ENCODE results near the gene IFT81. TPM values are rescaled to one million over a fixed set of nuclear protein-coding genes. Genes with fewer than 3 reads are reported as not detected.

Gene IFT81
- total RNA-seq, 1 donor from 2014 or later, result 7.3 TPM

DNA sequence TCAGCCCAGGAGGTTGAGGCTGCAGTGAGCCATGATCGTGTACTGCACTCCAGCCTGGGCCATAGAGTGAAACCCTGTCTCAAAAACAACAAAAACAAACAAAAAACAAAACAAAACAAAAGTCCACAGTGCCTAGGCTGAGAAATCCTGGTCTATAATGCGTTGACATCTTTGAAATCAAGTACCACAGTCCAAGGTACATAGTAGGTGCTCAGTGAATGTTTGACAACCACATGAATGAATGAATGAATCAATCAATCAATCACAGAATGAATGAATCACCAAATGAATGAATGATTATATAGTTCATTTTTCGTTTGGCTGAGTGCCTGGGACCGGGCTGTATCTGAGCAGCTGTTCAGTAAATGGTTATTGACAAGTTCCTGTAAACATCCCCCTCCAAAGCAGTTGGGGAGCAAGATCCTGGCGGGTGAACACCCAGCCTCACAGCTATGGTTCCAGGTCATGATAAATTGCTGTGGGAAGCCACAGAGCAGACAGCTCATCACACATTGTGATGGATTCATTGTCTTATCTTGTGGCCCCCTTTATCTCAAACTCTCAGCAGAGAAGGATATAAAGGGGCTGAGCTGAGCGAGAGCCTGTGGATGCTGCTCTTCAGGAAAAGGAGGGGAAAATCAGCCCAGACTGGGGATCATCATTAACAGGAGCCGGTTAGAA lies 30.4 kb upstream of the IFT81 start:
- TF ChIP-seq, protein P1, sequence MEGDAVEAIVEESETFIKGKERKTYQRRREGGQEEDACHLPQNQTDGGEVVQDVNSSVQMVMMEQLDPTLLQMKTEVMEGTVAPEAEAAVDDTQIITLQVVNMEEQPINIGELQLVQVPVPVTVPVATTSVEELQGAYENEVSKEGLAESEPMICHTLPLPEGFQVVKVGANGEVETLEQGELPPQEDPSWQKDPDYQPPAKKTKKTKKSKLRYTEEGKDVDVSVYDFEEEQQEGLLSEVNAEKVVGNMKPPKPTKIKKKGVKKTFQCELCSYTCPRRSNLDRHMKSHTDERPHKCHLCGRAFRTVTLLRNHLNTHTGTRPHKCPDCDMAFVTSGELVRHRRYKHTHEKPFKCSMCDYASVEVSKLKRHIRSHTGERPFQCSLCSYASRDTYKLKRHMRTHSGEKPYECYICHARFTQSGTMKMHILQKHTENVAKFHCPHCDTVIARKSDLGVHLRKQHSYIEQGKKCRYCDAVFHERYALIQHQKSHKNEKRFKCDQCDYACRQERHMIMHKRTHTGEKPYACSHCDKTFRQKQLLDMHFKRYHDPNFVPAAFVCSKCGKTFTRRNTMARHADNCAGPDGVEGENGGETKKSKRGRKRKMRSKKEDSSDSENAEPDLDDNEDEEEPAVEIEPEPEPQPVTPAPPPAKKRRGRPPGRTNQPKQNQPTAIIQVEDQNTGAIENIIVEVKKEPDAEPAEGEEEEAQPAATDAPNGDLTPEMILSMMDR (IDR thresholded peaks at IDR 0.05), result no peak
- intact Hi-C loops (cut with DNase I), result no loop called here
- H3K9me3 ChIP-seq, result no peaks in the 10 kb centered on the region
- no peak overlapping the region for H3K27ac ChIP-seq
- DNase-seq (no peak), ATAC-seq (no peak)
- H3K4me3 ChIP-seq, result no peak overlapping the region
- no peaks in the 10 kb centered on the region for H3K36me3 ChIP-seq
- no peaks in the 10 kb centered on the region for H3K4me1 ChIP-seq
- no peaks in the 10 kb centered on the region for H3K27me3 ChIP-seq

- Histone ChIP-seq H3K36me3 (no peaks in the 10 kb centered on the region), H3K9me3 (no peaks in the 10 kb centered on the region), H3K27ac (no peak overlapping the region), H3K4me3 (no peak overlapping the region), H3K27me3 (no peaks in the 10 kb centered on the region), H3K4me1 (peaks cover 11% of the 10 kb centered on the region)
- TF ChIP-seq, protein P1 (IDR thresholded peaks at IDR 0.05), result peak; percentile 91
- ATAC-seq, result peak; percentile 91
- intact Hi-C loops (cut with DNase I), result loop anchor here (5.0 kb wide), 1 partner anchor 332 kb away; no protein-coding TSS in a partner anchor
- no peak for DNase-seq
These were observed 23.7 kb upstream of the IFT81 start for GRCh38 chr12:110100315-110100970.

DNA sequence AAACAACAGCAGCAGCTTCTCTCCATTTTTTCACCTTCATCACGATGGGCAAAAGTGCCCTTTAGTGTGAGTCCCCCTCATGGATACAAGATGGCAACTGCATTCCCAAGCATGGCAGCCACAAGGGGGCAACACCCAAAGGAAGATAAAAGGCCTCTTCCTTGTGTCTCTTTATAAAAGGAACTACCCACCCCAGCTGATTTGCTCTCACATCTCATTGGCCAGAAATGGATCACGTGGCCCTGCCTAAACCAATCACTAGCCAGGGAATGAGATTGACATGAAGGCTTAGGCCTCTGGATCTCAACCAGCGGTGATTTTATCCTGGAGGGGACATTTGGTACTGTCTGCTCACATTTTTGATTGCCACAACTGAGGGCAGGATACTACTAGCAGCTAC lies 21.9 kb upstream of the IFT81 start:
- H3K36me3 ChIP-seq, result no peaks in the 10 kb centered on the region
- TF ChIP-seq, protein P1 (IDR thresholded peaks at IDR 0.05), result peak; percentile 23
- no peak for DNase-seq
- intact Hi-C loops (cut with DNase I), result loop anchor here (5.0 kb wide), 1 partner anchor 330 kb away; no protein-coding TSS in a partner anchor
- no peaks in the 10 kb centered on the region for H3K27me3 ChIP-seq
- no peak overlapping the region for H3K27ac ChIP-seq
- H3K4me1 ChIP-seq, result peaks cover 12% of the 10 kb centered on the region
- no peak overlapping the region for H3K4me3 ChIP-seq
- H3K9me3 ChIP-seq, result no peaks in the 10 kb centered on the region
- peak; percentile 60 for ATAC-seq

DNA sequence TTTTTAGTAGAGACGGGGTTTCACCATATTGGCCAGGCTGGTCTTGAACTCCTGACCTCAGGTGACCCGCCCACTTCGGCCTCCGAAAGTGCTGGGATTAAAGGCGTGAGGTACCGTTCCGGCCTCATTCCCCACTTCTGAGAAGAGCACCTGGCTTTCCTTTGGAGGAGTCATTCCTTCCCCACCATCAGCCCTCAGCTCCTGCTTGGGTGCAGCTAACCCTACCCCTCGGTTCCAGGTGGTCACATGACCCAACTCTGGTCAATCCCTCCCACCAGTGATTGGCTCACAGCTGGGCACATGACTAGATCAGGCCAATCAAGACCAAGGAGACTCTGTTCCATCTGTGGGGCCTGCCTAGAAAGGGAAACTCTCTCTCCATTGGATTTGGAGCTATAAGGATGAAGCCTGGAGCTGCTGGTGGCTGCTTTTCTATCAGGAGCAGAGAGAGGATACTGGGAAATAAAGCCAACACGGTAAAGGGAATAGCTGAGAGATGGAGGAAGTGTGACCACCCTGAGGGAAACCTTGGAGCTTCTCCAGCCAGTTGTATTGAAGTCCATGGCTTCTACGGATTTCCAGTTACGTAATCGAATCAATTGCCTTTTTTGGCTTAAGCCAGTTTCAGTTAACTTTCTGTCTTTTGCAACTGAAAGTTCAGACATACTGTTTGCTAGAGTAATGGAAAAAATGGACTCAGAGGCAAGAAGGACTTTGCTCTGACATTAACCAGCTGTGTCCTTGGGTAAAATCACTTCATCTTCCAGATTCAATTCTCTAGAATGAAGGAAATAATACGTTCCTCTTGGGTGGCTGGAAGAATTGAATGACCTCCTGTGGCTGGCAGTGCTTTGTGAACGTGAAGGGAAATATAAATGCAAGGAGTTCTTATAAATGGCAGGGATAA lies 19.7 kb upstream of the IFT81 start:
- no peaks in the 10 kb centered on the region for H3K27me3 ChIP-seq
- no peak for ATAC-seq
- H3K4me1 ChIP-seq, result peaks cover 29% of the 10 kb centered on the region
- intact Hi-C loops (cut with DNase I), result loop anchor here (5.0 kb wide), 1 partner anchor 328 kb away; no protein-coding TSS in a partner anchor
- TF ChIP-seq, protein P1 (IDR thresholded peaks at IDR 0.05), result no peak
- DNase-seq, result no peak
- H3K9me3 ChIP-seq, result no peaks in the 10 kb centered on the region
- H3K4me3 ChIP-seq, result no peak overlapping the region
- no peaks in the 10 kb centered on the region for H3K36me3 ChIP-seq
- H3K27ac ChIP-seq, result no peak overlapping the region

- TF ChIP-seq, protein P1 (IDR thresholded peaks at IDR 0.05), result no peak
- Histone ChIP-seq H3K4me3 (no peak overlapping the region), H3K9me3 (no peaks in the 10 kb centered on the region), H3K4me1 (peaks cover 29% of the 10 kb centered on the region), H3K36me3 (no peaks in the 10 kb centered on the region), H3K27me3 (no peaks in the 10 kb centered on the region), H3K27ac (no peak overlapping the region)
- intact Hi-C loops (cut with DNase I), result no loop called here
- ATAC-seq, result no peak
- DNase-seq, result no peak
These were observed 19.0 kb upstream of the IFT81 start for GRCh38 chr12:110105159-110105558.

Measured in upper lobe of right lung (tissue), 1 donor.